IgD-negative memory B cell (primary cell): ENCODE measurements around the gene CFAP45. TPM values are rescaled to one million over a fixed set of nuclear protein-coding genes. Genes with fewer than 3 reads are reported as not detected.

Experiments
- H3K27ac Mint-ChIP-seq, 3 donors: one replicate each; pipeline ENCODE4 v1.8.0; 2020 to 2022; ENCODE audit warnings: mild to moderate bottlenecking in 3 of 3, mixed read lengths in 3 of 3, moderate library complexity in 1 of 3
- H3K27me3 Mint-ChIP-seq: one replicate; pipeline ENCODE4 v1.8.0; 2021; ENCODE audit warnings: mixed read lengths
- H3K36me3 Mint-ChIP-seq: one replicate; pipeline ENCODE4 v1.8.0; 2020; ENCODE audit warnings: mild to moderate bottlenecking, mixed read lengths
- H3K4me1 Mint-ChIP-seq, 3 donors: one replicate each; pipeline ENCODE4 v1.8.0; 2020 to 2022; ENCODE audit warnings: mixed read lengths in 3 of 3, mild to moderate bottlenecking in 1 of 3
- H3K4me3 Mint-ChIP-seq, 4 donors: one replicate each; pipeline ENCODE4 v1.8.0; 2020 to 2022; ENCODE audit warnings: mild to moderate bottlenecking in 4 of 4, mixed read lengths in 4 of 4, moderate library complexity in 3 of 4
- H3K9me3 Mint-ChIP-seq, 3 donors: one replicate each; pipeline ENCODE4 v1.8.0; 2020 to 2021; ENCODE audit warnings: mixed read lengths in 3 of 3, mild to moderate bottlenecking in 1 of 3
- polyA plus RNA-seq: library from polyadenylated mRNA; unstranded; fragments of 300-500 nt; fragmentation: Illumina TruSeq; gene quantifications from one replicate; pipeline ENCODE4 v1.2.3, GENCODE V29; 2021

The CFAP45 gene
- polyA plus RNA-seq, 1 donor from 2014 or later = 1.2 TPM

- H3K36me3 Mint-ChIP-seq = peaks cover 1% of the 10 kb centered on the region
- no peaks in the 10 kb centered on the region for H3K9me3 Mint-ChIP-seq
- peaks cover 21% of the 10 kb centered on the region for H3K27me3 Mint-ChIP-seq
- H3K4me1 Mint-ChIP-seq = peaks cover 8 to 13% (median 12%) of the 10 kb centered on the region in 3 donors
- H3K27ac Mint-ChIP-seq = no peak overlapping the region
- peak overlapping the region in 1 of 4 donors; percentile 58 for H3K4me3 Mint-ChIP-seq
These were observed 30.7 kb upstream of the CFAP45 start for GRCh38 chr1:159930634-159931033.

- Mint-ChIP-seq H3K4me1 (peaks cover 9 to 14% (median 9%) of the 10 kb centered on the region in 3 donors), H3K4me3 (peak overlapping the region in 1 of 4 donors; percentile 58), H3K27ac (no peak overlapping the region)
These were observed 30.3 kb upstream of the CFAP45 start for GRCh38 chr1:159930216-159930615.

GRCh38 chr1:159929155-159930051 is 29.4 kb upstream of the CFAP45 start:
- peaks cover 0 to 2% (median 0%) of the 10 kb centered on the region in 3 donors for H3K9me3 Mint-ChIP-seq
- peak overlapping the region in 1 of 4 donors; percentile 51 for H3K4me3 Mint-ChIP-seq
- peaks cover 9 to 14% (median 10%) of the 10 kb centered on the region in 3 donors for H3K4me1 Mint-ChIP-seq
- H3K36me3 Mint-ChIP-seq = peaks cover 3% of the 10 kb centered on the region
- peaks cover 18% of the 10 kb centered on the region for H3K27me3 Mint-ChIP-seq
- H3K27ac Mint-ChIP-seq = peak overlapping the region in 1 of 3 donors; percentile 49

More at GRCh38 chr1:159930216-159930615, 30.3 kb upstream of the CFAP45 start:
- peaks cover 3% of the 10 kb centered on the region for H3K36me3 Mint-ChIP-seq
- peaks cover 0 to 2% (median 0%) of the 10 kb centered on the region in 3 donors for H3K9me3 Mint-ChIP-seq
- H3K27me3 Mint-ChIP-seq = peaks cover 18% of the 10 kb centered on the region

- no peak overlapping the region for H3K4me3 Mint-ChIP-seq
- H3K27ac Mint-ChIP-seq = peak overlapping the region in 1 of 3 donors; percentile 49
These were observed 28.6 kb upstream of the CFAP45 start for GRCh38 chr1:159928491-159929050.

GRCh38 chr1:159927849-159928431 is 28.0 kb upstream of the CFAP45 start:
- peaks cover 0 to 2% (median 0%) of the 10 kb centered on the region in 3 donors for H3K9me3 Mint-ChIP-seq
- H3K27ac Mint-ChIP-seq = no peak overlapping the region
- H3K4me1 Mint-ChIP-seq = peaks cover 11 to 16% (median 14%) of the 10 kb centered on the region in 3 donors

More at GRCh38 chr1:159928491-159929050, 28.6 kb upstream of the CFAP45 start:
- H3K27me3 Mint-ChIP-seq = peaks cover 16% of the 10 kb centered on the region
- H3K36me3 Mint-ChIP-seq = peaks cover 7% of the 10 kb centered on the region
- H3K4me1 Mint-ChIP-seq = peaks cover 11 to 16% (median 12%) of the 10 kb centered on the region in 3 donors
- H3K9me3 Mint-ChIP-seq = peaks cover 0 to 2% (median 0%) of the 10 kb centered on the region in 3 donors

GRCh38 chr1:159927211-159927848 is 27.4 kb upstream of the CFAP45 start:
- Mint-ChIP-seq H3K36me3 (peaks cover 6% of the 10 kb centered on the region), H3K9me3 (peaks cover 0 to 2% (median 0%) of the 10 kb centered on the region in 3 donors), H3K4me3 (peak overlapping the region in 2 of 4 donors; percentile 13 to 90)

More at GRCh38 chr1:159927849-159928431, 28.0 kb upstream of the CFAP45 start:
- Mint-ChIP-seq H3K4me3 (no peak overlapping the region), H3K36me3 (peaks cover 7% of the 10 kb centered on the region), H3K27me3 (peaks cover 13% of the 10 kb centered on the region)

GRCh38 chr1:159925719-159926078 is 25.7 kb upstream of the CFAP45 start:
- H3K9me3 Mint-ChIP-seq = peaks cover 0 to 2% (median 0%) of the 10 kb centered on the region in 3 donors
- peak overlapping the region; percentile 90 to 97 (median 95) for H3K4me3 Mint-ChIP-seq
- H3K4me1 Mint-ChIP-seq = peaks cover 21 to 24% (median 24%) of the 10 kb centered on the region in 3 donors
- peaks cover 6% of the 10 kb centered on the region for H3K36me3 Mint-ChIP-seq
- peaks cover 12% of the 10 kb centered on the region for H3K27me3 Mint-ChIP-seq
- H3K27ac Mint-ChIP-seq = peak overlapping the region; percentile 97 to 100 (median 100)

More at GRCh38 chr1:159927211-159927848, 27.4 kb upstream of the CFAP45 start:
- Mint-ChIP-seq H3K4me1 (peaks cover 11 to 16% (median 13%) of the 10 kb centered on the region in 3 donors), H3K27ac (peak overlapping the region in 1 of 3 donors; percentile 97), H3K27me3 (peaks cover 12% of the 10 kb centered on the region)

GRCh38 chr1:159924791-159925718 is 25.1 kb upstream of the CFAP45 start, which contains the start of gene TAGLN2:
TAGLN2 (minus strand) TSS chr1:159925507; CDS start chr1:159920509, 4,998 bp downstream.
- H3K27ac Mint-ChIP-seq = peak within 1 kb of the TSS; percentile 97 to 100 (median 100)
- H3K4me1 Mint-ChIP-seq = peaks cover 21 to 27% (median 26%) of the 10 kb centered on the region in 3 donors
- peak within 1 kb of the TSS; percentile 90 to 97 (median 95) for H3K4me3 Mint-ChIP-seq
- peaks cover 8% of the 10 kb centered on the region for H3K36me3 Mint-ChIP-seq
- peaks cover 0 to 2% (median 0%) of the 10 kb centered on the region in 3 donors for H3K9me3 Mint-ChIP-seq
- peaks cover 12% of the 10 kb centered on the region for H3K27me3 Mint-ChIP-seq

- Mint-ChIP-seq H3K9me3 (peaks cover 0 to 2% (median 0%) of the 10 kb centered on the region in 3 donors), H3K36me3 (peaks cover 9% of the 10 kb centered on the region), H3K4me3 (peak overlapping the region; percentile 90 to 97 (median 95)), H3K27me3 (peaks cover 12% of the 10 kb centered on the region), H3K27ac (peak overlapping the region; percentile 97 to 100 (median 100)), H3K4me1 (peaks cover 21 to 30% (median 29%) of the 10 kb centered on the region in 3 donors)
These were observed 24.2 kb upstream of the CFAP45 start for GRCh38 chr1:159924025-159924790.

- peaks cover 0 to 2% (median 0%) of the 10 kb centered on the region in 3 donors for H3K9me3 Mint-ChIP-seq
- H3K36me3 Mint-ChIP-seq = peaks cover 10% of the 10 kb centered on the region
- H3K27me3 Mint-ChIP-seq = peaks cover 8% of the 10 kb centered on the region
- peak overlapping the region; percentile 90 to 97 (median 95) for H3K4me3 Mint-ChIP-seq
- H3K27ac Mint-ChIP-seq = peak overlapping the region; percentile 97 to 100 (median 100)
- H3K4me1 Mint-ChIP-seq = peaks cover 22 to 30% (median 30%) of the 10 kb centered on the region in 3 donors
These were observed 23.4 kb upstream of the CFAP45 start for GRCh38 chr1:159923203-159924024.

- peaks cover 6% of the 10 kb centered on the region for H3K27me3 Mint-ChIP-seq
- peaks cover 13% of the 10 kb centered on the region for H3K36me3 Mint-ChIP-seq
- H3K4me3 Mint-ChIP-seq = peak overlapping the region; percentile 90 to 97 (median 95)
These were observed 22.7 kb upstream of the CFAP45 start for GRCh38 chr1:159922511-159923202.

More at GRCh38 chr1:159922511-159923202, 22.7 kb upstream of the CFAP45 start:
- H3K27ac Mint-ChIP-seq = peak overlapping the region; percentile 97 to 100 (median 100)
- peaks cover 0 to 2% (median 0%) of the 10 kb centered on the region in 3 donors for H3K9me3 Mint-ChIP-seq
- peaks cover 27 to 36% (median 35%) of the 10 kb centered on the region in 3 donors for H3K4me1 Mint-ChIP-seq
